Iris pigment epithelial cell (primary cell): ENCODE measurements around the gene KERA.
A peak's percentile ranks its signal among the peaks of the same experiment; 100 is the strongest.

Source experiments
- DNase-seq: peaks from one replicate; pipeline ENCODE4 v3.0.0-alpha.2; 2011; ENCODE audit warnings: low read depth

Gene KERA

DNA sequence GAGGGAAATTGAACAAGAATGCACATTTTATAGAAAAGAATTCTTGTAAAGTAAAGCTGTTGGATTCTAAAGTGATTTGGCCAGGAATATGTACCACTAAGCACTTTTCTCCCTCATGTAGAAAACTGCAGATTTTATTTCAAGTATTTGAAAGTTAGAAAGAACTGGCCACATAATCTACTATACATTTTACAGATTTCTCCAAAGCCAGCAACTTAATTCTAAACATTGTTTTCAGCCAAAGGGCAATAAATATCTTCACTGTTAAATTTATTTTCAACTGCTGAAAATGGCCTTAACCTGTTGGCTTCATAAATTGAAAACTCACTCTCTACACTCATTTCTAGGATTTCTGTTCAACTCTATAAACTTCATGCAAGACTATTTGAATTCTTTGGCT, 15.6 kb upstream of the KERA start:
- no peak for DNase-seq

- DNase-seq, result peak; percentile 39
These were observed 15.1 kb upstream of the KERA start for GRCh38 chr12:91072931-91073330.

DNA sequence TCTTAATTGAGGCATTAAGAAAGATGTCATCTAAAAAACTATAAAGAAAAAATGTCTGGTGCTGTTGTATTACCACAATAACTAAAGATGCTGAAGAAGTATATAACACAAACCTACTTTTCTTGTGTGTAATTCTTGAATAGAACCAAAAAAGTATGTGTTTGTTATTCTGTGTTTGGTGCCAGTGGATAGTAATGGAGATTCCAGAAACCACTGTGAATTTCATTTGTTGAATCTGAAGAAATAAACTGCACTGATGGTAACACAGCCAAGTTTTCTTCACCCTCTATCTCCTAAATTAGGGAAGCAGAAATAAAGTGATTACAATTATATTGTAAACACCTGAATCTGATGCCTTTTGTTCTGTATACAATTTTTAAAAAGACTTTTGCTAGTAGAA, 13.1 kb upstream of the KERA start:
- no peak for DNase-seq

GRCh38 chr12:91065396-91065795, 7.6 kb upstream of the KERA start:
- DNase-seq, result no peak

DNA sequence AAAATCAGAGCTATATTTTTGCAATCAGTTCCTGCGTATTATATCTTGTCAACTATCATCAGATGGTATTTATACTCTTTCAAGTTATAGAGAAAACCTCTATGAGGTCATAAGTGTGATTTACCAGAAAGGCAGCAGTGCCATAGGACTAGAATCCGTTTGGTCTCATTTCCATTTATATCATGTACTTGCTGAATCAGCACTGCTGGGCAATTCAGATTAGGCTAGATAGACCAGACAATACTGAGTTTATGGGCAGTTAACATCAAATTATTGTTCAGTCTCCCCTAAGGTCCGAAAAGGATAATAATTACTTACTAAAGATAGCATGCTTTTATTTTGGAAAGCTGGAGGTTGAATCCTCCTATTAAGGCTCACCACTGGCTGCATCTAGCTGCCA, 6.8 kb upstream of the KERA start:
- DNase-seq, result no peak

DNA sequence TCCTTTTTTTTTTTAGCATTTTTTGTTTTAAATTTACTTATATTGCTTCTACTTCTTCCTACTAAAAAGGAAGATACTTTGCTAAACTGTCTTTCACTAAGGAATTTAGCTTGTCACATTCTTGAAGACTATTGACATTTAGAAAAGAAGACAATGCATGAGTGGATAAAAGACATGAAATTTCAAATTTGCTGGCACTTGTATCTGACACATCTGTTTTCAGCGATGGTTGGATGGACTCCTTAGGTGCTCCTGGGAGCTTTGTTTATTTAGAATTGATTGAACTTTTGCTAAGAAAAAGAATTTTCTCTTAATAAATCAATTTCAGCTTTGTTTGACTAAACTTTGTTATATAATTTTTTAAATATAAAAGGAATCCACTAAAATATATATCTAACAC, 3.3 kb upstream of the KERA start:
- no peak for DNase-seq

DNA sequence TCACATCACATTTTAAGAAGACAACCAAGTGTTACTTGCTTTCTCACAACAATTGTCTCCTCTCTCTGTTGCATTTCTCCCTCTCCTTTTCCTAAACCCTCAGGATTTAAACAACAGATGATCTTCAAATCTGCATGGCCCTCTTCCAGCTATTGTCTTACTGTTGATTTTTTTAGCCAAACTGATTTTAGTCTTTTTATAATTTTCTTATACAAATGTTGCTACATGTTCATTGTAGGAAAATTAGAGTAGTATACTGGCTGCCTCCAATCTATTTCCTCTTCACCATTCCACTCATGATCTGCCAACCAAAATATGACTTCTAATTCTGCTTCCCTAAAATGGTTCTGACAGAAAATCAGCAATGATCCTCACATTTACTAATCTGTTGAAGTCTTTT, 1.4 kb upstream of the KERA start:
- DNase-seq, result no peak

DNA sequence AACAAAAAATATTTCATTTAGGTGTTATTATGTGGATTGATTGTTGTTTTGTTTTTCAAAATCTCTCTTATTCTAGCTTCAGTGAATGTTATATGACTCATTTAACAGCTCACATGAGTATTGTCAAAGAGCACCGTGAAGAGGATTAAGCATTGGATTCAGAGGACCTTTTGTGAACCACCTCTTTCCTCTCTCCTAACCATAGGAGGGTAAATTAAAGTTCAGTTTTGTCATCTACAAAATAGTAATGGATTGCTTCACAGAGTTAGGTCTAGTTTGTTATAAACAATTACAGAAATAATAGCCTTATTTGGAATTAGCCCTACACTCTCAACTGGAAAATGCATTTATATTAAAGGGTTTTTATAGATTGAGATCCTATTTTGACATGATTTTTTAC, 962 bp upstream of the KERA start:
- DNase-seq, result peak; percentile 4

DNA sequence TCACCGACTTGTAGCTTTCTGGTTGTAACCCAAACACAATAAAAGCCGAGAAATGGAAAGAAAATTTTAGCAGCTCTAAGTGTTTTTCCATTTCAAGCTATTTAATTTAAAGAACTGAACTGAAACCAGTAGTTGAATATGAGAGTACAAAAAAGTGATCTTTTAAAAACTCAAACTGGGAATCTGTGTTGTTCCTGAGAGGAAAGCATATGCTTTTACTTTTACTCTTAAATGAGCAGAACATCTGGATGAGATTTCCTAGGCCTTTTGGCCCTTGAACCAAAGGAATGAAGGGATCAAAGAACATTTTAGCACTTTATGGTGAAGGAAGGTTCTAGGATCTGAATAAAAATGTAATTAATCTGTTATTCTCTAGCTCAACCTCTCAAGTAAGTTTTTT, 1.3 kb downstream of the KERA start:
- DNase-seq, result no peak

DNA sequence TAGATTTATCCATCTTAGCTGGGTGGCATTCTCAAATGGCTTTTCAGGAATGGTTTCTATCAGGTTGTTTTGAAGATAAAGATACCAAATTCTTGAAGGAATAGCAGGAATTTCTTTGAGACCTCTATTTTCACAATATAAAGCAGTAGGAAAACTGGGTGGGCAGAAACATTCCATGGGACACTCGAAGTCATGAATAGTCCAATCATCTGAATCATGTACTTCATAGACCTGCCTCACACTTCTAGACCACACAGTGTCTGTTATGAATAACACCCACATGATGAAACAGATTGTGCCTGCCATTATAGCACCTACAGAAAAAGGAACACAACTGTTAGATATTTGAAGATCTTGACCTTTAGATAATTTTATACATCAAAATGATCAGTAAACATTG, 1.8 kb downstream of the KERA start:
- DNase-seq, result no peak

- peak; percentile 82 for DNase-seq
These were observed 3.7 kb downstream of the KERA start for GRCh38 chr12:91053951-91054715.

- no peak for DNase-seq
These were observed 5.8 kb downstream of the KERA start for GRCh38 chr12:91052026-91052425.

DNA sequence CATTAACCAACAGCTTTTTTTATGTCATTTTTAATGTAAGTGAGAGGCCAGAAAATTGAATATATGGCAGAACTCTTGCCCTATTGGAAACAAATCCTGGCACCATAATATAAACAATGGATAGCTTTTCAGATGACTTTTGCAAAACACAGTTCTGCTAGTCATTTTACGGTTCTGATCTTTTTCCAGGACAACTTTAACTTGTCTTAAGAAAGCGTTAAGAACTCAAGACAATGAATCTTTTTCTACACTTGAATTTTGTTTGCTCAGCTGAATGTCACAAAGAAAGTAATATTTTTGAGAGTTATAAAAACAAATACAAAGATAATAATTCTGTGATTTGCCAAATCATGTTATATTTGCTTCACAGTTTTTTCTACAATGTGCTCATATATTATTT, 13.2 kb downstream of the KERA start:
- no peak for DNase-seq

GRCh38 chr12:91043408-91043807, 14.4 kb downstream of the KERA start:
- no peak for DNase-seq

GRCh38 chr12:91040096-91040755, 17.6 kb downstream of the KERA start:
- peak; percentile 56 for DNase-seq

DNA sequence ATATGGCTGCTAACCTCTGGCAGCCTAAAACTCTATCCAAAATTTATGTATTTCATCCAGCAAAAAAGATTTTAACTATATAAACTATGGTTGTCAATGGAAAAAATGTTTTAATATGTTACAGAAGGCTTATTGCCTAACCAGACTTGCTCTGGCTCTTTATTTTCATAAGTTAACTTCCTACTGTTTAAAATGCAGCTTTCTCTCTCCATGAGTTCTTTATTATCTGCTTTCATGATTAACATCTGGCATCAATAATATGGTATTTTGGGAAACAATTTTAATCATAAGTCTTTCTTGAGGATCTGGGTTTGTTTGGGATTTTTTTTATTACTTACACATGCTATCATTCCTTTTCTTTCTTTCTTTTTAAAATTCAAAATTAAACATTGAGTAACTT, 20.5 kb downstream of the KERA start:
- no peak for DNase-seq

DNA sequence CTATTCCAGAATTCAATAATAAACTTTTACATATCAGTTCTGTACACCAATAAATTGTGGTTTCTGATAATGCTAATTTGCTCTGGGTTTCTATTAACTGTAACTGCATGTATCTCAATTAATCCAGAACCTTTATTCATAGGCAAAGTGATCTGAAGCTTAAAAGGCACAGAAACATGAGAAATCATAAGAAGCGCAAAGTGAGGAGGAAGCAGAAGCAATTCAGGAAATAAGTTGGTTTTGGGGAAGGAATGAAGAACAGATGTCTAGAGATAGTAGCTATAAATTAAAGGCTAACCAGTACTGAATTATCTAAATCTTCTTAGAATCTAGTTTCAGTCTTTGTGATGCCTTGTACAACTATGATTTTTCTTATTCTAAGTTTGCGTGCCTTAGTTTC, 24.6 kb downstream of the KERA start:
- no peak for DNase-seq

DNA sequence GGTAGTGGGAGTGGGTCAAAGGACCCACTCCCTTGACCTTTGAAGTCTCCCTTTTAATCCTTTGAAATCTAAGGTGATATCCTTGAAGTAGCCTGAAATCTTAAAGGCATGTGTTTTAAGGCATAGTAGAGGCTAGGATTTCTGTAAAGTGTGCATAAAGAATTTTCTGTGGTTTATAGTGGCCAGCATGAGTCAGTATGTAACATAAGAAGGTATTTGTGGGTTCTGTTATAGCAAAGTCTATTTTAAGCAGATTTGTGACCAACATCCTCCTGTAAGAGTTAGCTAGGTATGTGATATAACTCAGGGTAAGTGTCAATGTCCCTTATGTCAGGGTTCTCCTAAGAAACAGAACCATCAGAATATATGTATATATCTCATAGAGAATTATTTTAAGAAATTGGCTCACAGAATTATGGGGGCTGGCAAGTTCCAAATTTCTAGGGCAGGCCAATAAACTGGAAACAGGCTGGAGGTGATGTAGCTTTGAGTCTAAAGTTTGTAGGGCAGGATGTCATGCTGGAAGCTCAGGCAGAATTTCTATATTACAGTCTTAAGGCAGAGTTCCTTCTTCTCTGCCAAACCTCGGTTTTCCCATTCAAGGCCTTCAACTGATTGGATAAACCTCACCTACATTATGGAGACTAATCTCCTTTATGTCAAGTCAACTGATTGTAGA, 34.4 kb downstream of the KERA start:
- peak; percentile 89 for DNase-seq

DNA sequence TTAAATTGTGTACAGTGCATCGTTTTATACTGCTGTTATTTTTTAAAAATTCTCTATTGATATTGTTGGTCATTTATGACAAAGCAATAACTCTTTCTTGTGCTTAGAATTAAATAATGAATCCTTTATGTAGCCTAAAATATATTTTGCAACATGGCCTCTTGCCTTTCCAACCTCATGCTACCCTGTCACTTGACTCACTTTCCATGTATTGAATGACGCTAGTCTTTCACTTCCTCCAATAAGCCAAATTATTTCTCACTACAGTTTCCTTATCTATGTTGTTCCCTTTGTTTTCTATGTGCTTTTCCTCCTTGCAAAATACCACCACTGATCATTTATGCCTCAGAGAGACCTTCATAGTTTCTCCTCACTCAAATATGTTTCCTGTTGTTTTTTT, 36.7 kb downstream of the KERA start:
- DNase-seq, result no peak

DNA sequence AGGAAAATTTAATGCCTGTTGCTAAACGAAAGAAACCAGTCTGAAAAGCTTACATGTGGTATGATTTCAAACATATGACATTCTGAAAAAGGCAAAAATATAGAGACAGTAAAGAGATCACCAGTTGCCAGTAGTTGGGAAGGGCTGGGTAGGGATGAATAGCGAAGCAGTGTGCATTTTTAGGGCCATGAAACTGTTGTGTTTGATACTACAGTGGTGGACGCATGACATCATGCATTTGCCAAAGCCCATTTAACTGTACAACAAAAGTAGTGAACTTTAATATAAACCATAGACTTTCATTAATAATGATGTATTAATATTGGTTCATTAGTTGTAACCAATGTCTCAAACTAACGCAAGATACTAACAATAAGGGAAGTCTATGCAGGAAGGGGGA, 38.4 kb downstream of the KERA start:
- no peak for DNase-seq

DNA sequence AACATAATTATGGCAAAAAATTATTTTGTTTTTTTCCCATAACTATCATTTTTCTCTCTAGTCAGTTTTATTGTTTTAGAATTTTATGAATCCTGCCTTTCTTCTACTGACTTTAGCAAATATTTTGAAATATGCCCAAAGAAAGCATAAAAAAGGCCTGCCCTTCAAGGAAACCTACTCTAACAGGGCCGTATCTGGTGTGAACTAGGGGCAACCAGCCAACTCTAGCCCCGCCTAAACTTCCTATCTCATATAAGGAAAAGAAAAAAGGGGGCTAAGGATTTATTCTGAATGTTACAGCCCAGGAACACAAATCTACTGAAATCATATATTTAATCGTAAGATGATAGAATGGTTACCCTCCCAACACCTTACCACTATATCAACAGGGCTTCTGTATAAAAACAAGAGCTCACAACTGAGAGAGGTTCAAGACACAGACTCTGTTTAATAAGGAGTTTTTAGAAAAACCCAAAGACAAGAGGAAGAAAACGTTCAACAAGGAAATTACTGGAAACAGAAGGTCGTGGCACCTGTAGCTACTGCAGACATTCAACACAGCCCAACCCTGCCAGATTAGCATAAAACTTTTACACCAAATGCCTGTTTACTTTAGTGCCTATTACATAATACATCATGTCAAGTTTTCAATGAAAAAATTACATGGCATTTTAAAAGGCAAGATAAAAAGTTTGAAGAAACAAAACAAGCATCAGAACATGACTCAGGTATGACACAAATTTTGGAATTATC, 40.1 kb downstream of the KERA start:
- no peak for DNase-seq

DNA sequence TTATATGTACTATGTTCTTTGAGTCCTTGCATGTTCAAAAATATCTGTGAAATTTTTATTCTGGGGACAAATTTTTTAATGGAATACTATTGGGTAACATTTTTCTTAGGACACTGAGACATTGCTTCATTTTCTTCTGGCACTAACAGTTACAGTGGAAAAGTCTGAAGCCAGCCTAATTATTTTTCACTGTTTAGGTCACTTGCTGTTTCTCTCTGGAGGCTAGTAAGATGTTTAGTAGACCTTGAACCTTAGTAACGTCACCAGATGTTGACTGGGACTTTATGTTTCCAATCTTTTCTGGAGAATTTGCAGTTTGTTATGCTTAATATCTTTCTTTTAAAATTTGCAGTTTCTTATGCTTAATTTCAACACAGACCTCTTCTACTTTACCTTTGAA, 40.8 kb downstream of the KERA start:
- DNase-seq, result no peak
